ENCODE measurements around the gene CMSS1. TPM values are rescaled to one million over a fixed set of nuclear protein-coding genes. Genes with fewer than 3 reads are reported as not detected.
"Not testable (repeated sequence)": the region's sequence is repeated elsewhere in the genome, so short reads cannot be mapped to it uniquely, and the experiment has no call there.

The CMSS1 gene
- total RNA-seq, 2 donors from 2014 or later: 8.2 to 9.5 TPM

- DNase-seq: no peak
- ATAC-seq: no peak
- intact Hi-C loops (cut with DNase I, micrococcal nuclease): no loop called here
These were observed 409.2 kb downstream of the CMSS1 start for GRCh38 chr3:100226712-100227429.

- intact Hi-C loops (cut with DNase I, micrococcal nuclease): no loop called here
- no peak for DNase-seq
- no peak for ATAC-seq
These were observed 409.9 kb downstream of the CMSS1 start for GRCh38 chr3:100227511-100227921.

GRCh38 chr3:100228247-100228646 lies 410.6 kb downstream of the CMSS1 start:
- intact Hi-C loops (cut with DNase I, micrococcal nuclease): no loop called here
- ATAC-seq (no peak), DNase-seq (no peak)

- DNase-seq; ATAC-seq; intact Hi-C loops (cut with DNase I, micrococcal nuclease): not testable (repeated sequence)
These were observed 411.5 kb downstream of the CMSS1 start for GRCh38 chr3:100229188-100229587.

GRCh38 chr3:100230710-100231109 lies 413.0 kb downstream of the CMSS1 start:
- intact Hi-C loops (cut with DNase I, micrococcal nuclease): no loop called here
- ATAC-seq: no peak
- no peak for DNase-seq

Small RNA genes within 50 kb of the gene (microRNA-seq; reads per million reads assigned to microRNA genes)
- gene MIR3921: 0 reads per million in 2 donors

Other genes with a start within 250 kb of the CMSS1 start
- gene COL8A1, start 179.3 kb upstream of the CMSS1 start, total RNA-seq: 1 to 10 TPM; 2.3 to 2.8 TPM

Data from left colon (tissue), 2 donors.